Naive thymus-derived CD4-positive, alpha-beta T cell (primary cell): Measurements from ENCODE around the gene CALN1. TPM values are rescaled to one million over a fixed set of nuclear protein-coding genes. Genes with fewer than 3 reads are reported as not detected.

Source experiments
- ATAC-seq: fragments of 150-1000 bp; cut with Tn5 transposase; 2 replicates; pipeline ENCODE4 v1.10.0; 2021; ENCODE audit warnings: mild to moderate bottlenecking, moderate library complexity
- CTCF ChIA-PET: fragments of 350-600 bp; sonication (Branson Sonifier 250); formaldehyde crosslinking; loops from one replicate; lab custom pipeline; 2021; ENCODE audit warnings: antibody characterized with exemption; lab: Charles Lee
- POLR2A ChIA-PET: fragments of 350-600 bp; sonication (Branson Sonifier 250); formaldehyde crosslinking; loops from one replicate; lab custom pipeline; 2021; ENCODE audit warnings: antibody characterized with exemption, inconsistent platforms; lab: Charles Lee
- DNase-seq, 9 donors: peaks; one replicate each; pipeline versions ENCODE4 v3.0.0 to v3.0.0-alpha.2; 2020 to 2022; ENCODE audit warnings: mixed read lengths in 1 of 9
- H3K27ac ChIP-seq: one replicate; pipeline ENCODE4 v1.7.0; 2013; ENCODE audit warnings: mild to moderate bottlenecking, low read depth, low read length, moderate library complexity
- H3K27me3 ChIP-seq, 2 donors: one replicate each; pipeline ENCODE4 v1.7.0; 2013; ENCODE audit warnings: low read length in 2 of 2, mild to moderate bottlenecking in 2 of 2, moderate library complexity in 2 of 2; ENCODE audit not compliant: control insufficient read depth in 2 of 2, insufficient read depth in 2 of 2
- H3K36me3 ChIP-seq, 3 experiments: 1 replicate in 2 of 3; 2 replicates in 1 of 3; pipeline ENCODE4 v1.7.0; 2013; ENCODE audit warnings: low read length in 3 of 3, mild to moderate bottlenecking in 3 of 3, moderate library complexity in 1 of 3; ENCODE audit not compliant: insufficient read depth in 3 of 3, control insufficient read depth in 2 of 3
- H3K4me1 ChIP-seq, 2 donors: one replicate each; pipeline ENCODE4 v1.7.0; 2013; ENCODE audit warnings: low read length in 2 of 2, mild to moderate bottlenecking in 2 of 2, moderate library complexity in 1 of 2; ENCODE audit not compliant: control insufficient read depth in 2 of 2, insufficient read depth in 2 of 2
- H3K4me3 ChIP-seq: 2 replicates; pipeline ENCODE4 v1.7.0; 2013; ENCODE audit warnings: mild to moderate bottlenecking, low read length
- H3K9me3 ChIP-seq, 3 experiments: 1 replicate in 2 of 3; 2 replicates in 1 of 3; pipeline ENCODE4 v1.7.0; 2013; ENCODE audit warnings: low read length in 3 of 3; ENCODE audit not compliant: control insufficient read depth in 2 of 3
- H3K27ac Mint-ChIP-seq, 9 donors: one replicate each; pipeline ENCODE4 v1.8.0; 2020 to 2022; ENCODE audit warnings: mixed read lengths in 9 of 9, mild to moderate bottlenecking in 8 of 9, moderate library complexity in 5 of 9, inconsistent platforms in 2 of 9
- H3K27me3 Mint-ChIP-seq, 5 donors: one replicate each; pipeline ENCODE4 v1.8.0; 2021 to 2022; ENCODE audit warnings: mixed read lengths in 5 of 5, mild to moderate bottlenecking in 1 of 5
- H3K36me3 Mint-ChIP-seq, 5 donors: one replicate each; pipeline ENCODE4 v1.8.0; 2020 to 2022; ENCODE audit warnings: mixed read lengths in 5 of 5, mild to moderate bottlenecking in 3 of 5, inconsistent platforms in 1 of 5
- H3K4me1 Mint-ChIP-seq, 7 donors: one replicate each; pipeline ENCODE4 v1.8.0; 2020 to 2022; ENCODE audit warnings: mixed read lengths in 7 of 7, mild to moderate bottlenecking in 3 of 7, inconsistent platforms in 1 of 7
- H3K4me3 Mint-ChIP-seq, 10 donors: one replicate each; pipeline ENCODE4 v1.8.0; 2020 to 2022; ENCODE audit warnings: mild to moderate bottlenecking in 10 of 10, mixed read lengths in 10 of 10, moderate library complexity in 6 of 10, inconsistent platforms in 2 of 10
- H3K9me3 Mint-ChIP-seq, 11 donors: one replicate each; pipeline ENCODE4 v1.8.0; 2020 to 2022; ENCODE audit warnings: mixed read lengths in 11 of 11, mild to moderate bottlenecking in 4 of 11, inconsistent platforms in 1 of 11, moderate library complexity in 1 of 11
- intact Hi-C, 2 donors: fragments of 100-400 bp; cut with micrococcal nuclease; formaldehyde crosslinking; loops; one replicate each; pipeline ENCODE4 v1.15.1; 2023
- polyA plus RNA-seq, 2 donors: library from polyadenylated mRNA; unstranded; fragments of 300-500 nt; fragmentation: Illumina TruSeq; gene quantifications; one replicate each; pipeline ENCODE4 v1.2.3, GENCODE V29; 2021
- total RNA-seq, 6 experiments: library from RNA in 5 of 6; stranded (reverse) in 5 of 6; gene quantifications; 1 replicate in 5 of 6; 2 replicates in 1 of 6; pipeline ENCODE4 v1.2.3 and lab custom pipeline; 2021 to 2026

Gene CALN1
- total and polyA plus RNA-seq, 7 experiments from 2014 or later: 0.03 to 0.17 TPM; not detected in 5

DNA sequence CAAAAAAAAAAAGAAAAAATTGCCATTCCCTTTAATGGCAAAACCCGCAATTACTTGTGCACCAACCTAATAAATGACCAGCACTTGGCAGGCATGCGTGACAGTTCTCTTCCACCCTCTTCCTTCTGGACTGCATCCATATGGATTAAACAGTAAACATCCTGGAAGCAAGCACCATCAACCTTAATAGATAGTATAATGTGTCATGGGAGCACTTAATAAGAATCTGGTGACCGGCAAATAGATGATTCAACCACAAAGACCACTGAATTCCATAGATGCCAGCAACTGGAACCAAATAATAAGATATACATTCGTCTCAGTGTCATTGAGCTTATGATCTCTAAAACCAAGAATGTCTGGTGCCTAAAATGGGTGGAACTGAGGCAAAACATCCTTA, 610.2 kb downstream of the CALN1 start:
- intact Hi-C loops: no loop called here

DNA sequence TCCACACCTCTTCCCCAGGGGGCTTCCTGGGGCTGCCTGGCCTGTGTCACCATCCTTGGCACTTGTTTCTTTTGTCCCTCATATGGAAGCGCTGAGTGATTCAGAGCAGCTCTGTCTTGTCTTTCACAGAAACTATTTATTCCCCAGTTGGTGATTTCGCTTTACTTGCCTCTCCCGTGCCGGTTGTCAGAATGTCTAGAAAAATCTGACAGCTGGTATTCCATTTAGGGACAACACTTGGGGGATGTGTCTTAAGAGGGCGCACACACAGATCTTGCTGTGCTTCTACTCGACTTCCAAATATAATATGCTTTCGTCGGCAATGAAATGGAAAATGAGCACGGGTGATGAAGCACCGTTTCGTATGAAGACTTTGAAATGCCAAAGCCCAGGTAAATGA, 611.8 kb downstream of the CALN1 start:
- CTCF ChIA-PET: no interaction called here
- no peak for DNase-seq

More for the DNA sequence above, 610.2 kb downstream of the CALN1 start:
- Mint-ChIP-seq H3K27me3 (no peaks in the 10 kb centered on the region), H3K36me3 (no peaks in the 10 kb centered on the region), H3K4me3 (no peak overlapping the region), H3K4me1 (peaks cover 0 to 2% (median 0%) of the 10 kb centered on the region in 7 donors), H3K27ac (no peak overlapping the region), H3K9me3 (peaks cover 5 to 35% (median 13%) of the 10 kb centered on the region in 11 donors)
- no peaks in the 10 kb centered on the region for H3K36me3 ChIP-seq
- H3K9me3 ChIP-seq: peaks cover 0 to 5% (median 4%) of the 10 kb centered on the region in 3 experiments
- ChIA-PET CTCF (no interaction called here), POLR2A (no interaction called here)
- DNase-seq (no peak), ATAC-seq (no peak)
- no peak overlapping the region for H3K27ac ChIP-seq
- H3K4me1 ChIP-seq: no peaks in the 10 kb centered on the region
- H3K27me3 ChIP-seq: no peaks in the 10 kb centered on the region
- no peak overlapping the region for H3K4me3 ChIP-seq

DNA sequence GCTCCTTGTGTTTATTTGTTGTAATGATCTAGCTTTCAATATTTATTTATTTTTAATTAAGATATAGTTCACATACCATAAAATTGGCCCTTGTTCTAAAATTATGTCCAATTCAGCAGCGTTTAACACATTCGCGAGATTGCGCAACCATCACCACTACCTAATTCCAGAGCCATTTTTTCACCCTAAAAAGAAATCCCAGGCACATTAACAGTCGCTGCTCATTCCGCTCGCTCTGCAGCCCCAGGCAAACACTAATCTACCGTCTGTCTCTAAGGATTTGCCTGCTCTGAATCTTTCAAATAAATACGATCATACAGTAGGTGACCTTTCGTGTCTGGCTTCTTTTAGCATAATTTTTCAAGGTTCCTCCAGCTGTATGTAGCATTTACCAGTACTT, 616.7 kb downstream of the CALN1 start:
- Mint-ChIP-seq H3K4me3 (no peak overlapping the region), H3K36me3 (no peaks in the 10 kb centered on the region), H3K27me3 (no peaks in the 10 kb centered on the region), H3K9me3 (peaks cover 0 to 30% (median 9%) of the 10 kb centered on the region in 11 donors), H3K27ac (no peak overlapping the region), H3K4me1 (no peaks in the 10 kb centered on the region)
- H3K4me3 ChIP-seq: no peak overlapping the region
- no peaks in the 10 kb centered on the region for H3K27me3 ChIP-seq
- POLR2A ChIA-PET: no interaction called here
- no peak overlapping the region for H3K27ac ChIP-seq
- intact Hi-C loops: no loop called here
- no peaks in the 10 kb centered on the region for H3K4me1 ChIP-seq
- H3K36me3 ChIP-seq: no peaks in the 10 kb centered on the region
- H3K9me3 ChIP-seq: no peaks in the 10 kb centered on the region
- CTCF ChIA-PET: no interaction called here
- ATAC-seq (no peak), DNase-seq (no peak)

More for the DNA sequence above, 611.8 kb downstream of the CALN1 start:
- no peaks in the 10 kb centered on the region for H3K36me3 Mint-ChIP-seq
- Histone ChIP-seq H3K27ac (no peak overlapping the region), H3K4me3 (no peak overlapping the region), H3K4me1 (no peaks in the 10 kb centered on the region), H3K9me3 (no peaks in the 10 kb centered on the region), H3K36me3 (no peaks in the 10 kb centered on the region), H3K27me3 (no peaks in the 10 kb centered on the region)
- no peak for ATAC-seq
- peaks cover 0 to 2% (median 0%) of the 10 kb centered on the region in 7 donors for H3K4me1 Mint-ChIP-seq
- intact Hi-C loops: no loop called here
- no peak overlapping the region for H3K4me3 Mint-ChIP-seq
- H3K27ac Mint-ChIP-seq: no peak overlapping the region
- POLR2A ChIA-PET: no interaction called here
- no peaks in the 10 kb centered on the region for H3K27me3 Mint-ChIP-seq
- peaks cover 0 to 28% (median 4%) of the 10 kb centered on the region in 11 donors for H3K9me3 Mint-ChIP-seq

DNA sequence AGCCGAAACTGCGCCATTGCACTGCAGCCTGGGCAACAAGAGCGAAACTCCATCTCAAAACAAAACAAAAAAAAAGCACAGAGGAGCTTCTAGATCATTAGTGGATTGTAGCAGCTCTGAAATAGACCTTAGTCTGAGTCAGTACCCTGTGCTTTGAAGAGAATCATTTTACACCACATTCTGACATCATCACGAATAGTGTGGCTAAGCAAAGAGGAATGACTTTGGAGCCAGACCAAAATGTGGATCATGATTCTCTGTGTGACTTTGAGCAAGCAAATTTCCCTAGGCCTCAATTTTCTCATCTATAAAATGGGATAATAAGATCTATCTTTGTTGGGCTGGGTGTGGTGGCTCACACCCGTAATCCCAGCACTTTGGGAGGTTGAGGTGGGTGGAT, 618.9 kb downstream of the CALN1 start:
- no peak overlapping the region for H3K4me3 Mint-ChIP-seq
- DNase-seq (no peak), ATAC-seq (no peak)
- H3K36me3 ChIP-seq: no peaks in the 10 kb centered on the region
- ChIA-PET CTCF (no interaction called here), POLR2A (no interaction called here)
- no peak overlapping the region for H3K27ac Mint-ChIP-seq
- H3K9me3 ChIP-seq: peaks cover 0 to 3% (median 0%) of the 10 kb centered on the region in 3 experiments
- H3K36me3 Mint-ChIP-seq: no peaks in the 10 kb centered on the region
- no peaks in the 10 kb centered on the region for H3K4me1 ChIP-seq
- intact Hi-C loops: no loop called here
- no peak overlapping the region for H3K27ac ChIP-seq
- H3K4me1 Mint-ChIP-seq: no peaks in the 10 kb centered on the region
- no peak overlapping the region for H3K4me3 ChIP-seq
- H3K27me3 ChIP-seq: no peaks in the 10 kb centered on the region
- H3K9me3 Mint-ChIP-seq: peaks cover 0 to 37% (median 12%) of the 10 kb centered on the region in 11 donors
- no peaks in the 10 kb centered on the region for H3K27me3 Mint-ChIP-seq

DNA sequence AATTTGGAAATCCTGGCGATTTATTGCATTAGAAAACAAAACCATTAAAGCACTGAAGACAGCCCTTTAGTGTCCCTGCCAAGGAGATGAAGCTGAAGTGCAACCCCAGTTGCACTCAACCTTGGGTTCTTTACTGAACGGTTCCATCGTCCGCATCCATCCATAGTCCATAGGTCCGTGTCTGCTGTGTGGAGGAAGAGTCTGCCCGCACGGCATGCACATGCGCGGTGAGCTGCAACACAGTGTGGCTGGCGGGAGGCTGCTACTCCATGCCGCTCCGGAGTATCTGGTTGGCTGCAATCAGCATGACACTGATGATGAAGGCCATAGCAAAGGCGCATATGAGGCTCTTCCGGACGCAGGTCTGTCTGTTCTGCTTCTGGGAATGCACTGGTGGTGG, 624.6 kb downstream of the CALN1 start:
- H3K36me3 Mint-ChIP-seq: peaks cover 0 to 6% (median 0%) of the 10 kb centered on the region in 5 donors
- Histone ChIP-seq H3K4me3 (no peak overlapping the region), H3K27ac (no peak overlapping the region), H3K4me1 (no peaks in the 10 kb centered on the region), H3K27me3 (no peaks in the 10 kb centered on the region), H3K36me3 (no peaks in the 10 kb centered on the region), H3K9me3 (peaks cover 0 to 13% (median 0%) of the 10 kb centered on the region in 3 experiments)
- no peak overlapping the region for H3K4me3 Mint-ChIP-seq
- H3K4me1 Mint-ChIP-seq: no peaks in the 10 kb centered on the region
- H3K27ac Mint-ChIP-seq: no peak overlapping the region
- peaks cover 0 to 56% (median 22%) of the 10 kb centered on the region in 11 donors for H3K9me3 Mint-ChIP-seq
- no peak for DNase-seq
- ATAC-seq: no peak
- intact Hi-C loops: no loop called here
- POLR2A ChIA-PET: no interaction called here
- CTCF ChIA-PET: no interaction called here
- H3K27me3 Mint-ChIP-seq: no peaks in the 10 kb centered on the region

DNA sequence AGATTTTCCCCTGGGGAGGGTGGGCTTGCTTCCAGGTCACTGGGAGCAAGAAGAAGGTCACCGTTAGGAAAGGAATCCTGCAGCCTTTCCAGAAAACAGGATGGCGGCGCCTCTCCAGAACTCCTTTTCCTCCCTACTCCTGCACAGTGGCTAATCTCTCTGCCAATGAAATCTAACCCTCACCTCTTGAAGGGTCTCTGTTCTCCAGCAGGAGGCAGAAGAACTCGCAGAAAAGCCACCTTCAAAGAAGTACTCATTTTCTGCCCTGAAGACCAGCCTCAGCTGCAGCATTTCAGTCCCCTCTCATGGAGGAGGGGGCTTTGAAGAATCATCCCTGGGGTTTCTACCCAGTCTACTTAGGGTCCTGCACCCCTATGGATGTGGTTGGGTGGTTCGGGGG, 626.9 kb downstream of the CALN1 start:
- Mint-ChIP-seq H3K27me3 (no peaks in the 10 kb centered on the region), H3K36me3 (peaks cover 0 to 6% (median 0%) of the 10 kb centered on the region in 5 donors), H3K4me1 (no peaks in the 10 kb centered on the region), H3K27ac (no peak overlapping the region), H3K9me3 (peaks cover 0 to 36% (median 16%) of the 10 kb centered on the region in 11 donors), H3K4me3 (no peak overlapping the region)
- H3K36me3 ChIP-seq: no peaks in the 10 kb centered on the region
- H3K27ac ChIP-seq: no peak overlapping the region
- POLR2A ChIA-PET: no interaction called here
- intact Hi-C loops: no loop called here
- DNase-seq (no peak), ATAC-seq (no peak)
- CTCF ChIA-PET: no interaction called here
- H3K4me3 ChIP-seq: no peak overlapping the region
- H3K4me1 ChIP-seq: no peaks in the 10 kb centered on the region
- H3K9me3 ChIP-seq: peaks cover 0 to 13% (median 0%) of the 10 kb centered on the region in 3 experiments
- H3K27me3 ChIP-seq: no peaks in the 10 kb centered on the region

DNA sequence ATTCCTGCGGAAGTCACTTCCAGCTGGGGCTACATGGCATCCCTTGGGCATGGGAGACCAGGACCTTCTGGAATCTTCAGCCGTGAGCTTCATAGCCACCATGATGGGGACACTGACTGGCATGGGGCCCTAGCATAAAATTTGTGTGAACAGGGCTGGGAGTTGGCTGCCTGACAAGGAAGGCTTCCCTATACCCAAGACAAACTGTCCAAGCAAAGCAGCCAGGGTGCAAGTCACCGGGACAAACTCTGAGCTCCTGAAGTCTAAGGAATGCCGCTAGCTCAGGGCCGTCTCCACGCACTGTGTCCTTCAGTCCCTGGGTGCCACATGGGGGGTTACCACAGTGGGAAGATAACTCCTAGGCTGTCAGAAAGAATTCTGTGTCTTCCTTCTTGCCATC, 627.4 kb downstream of the CALN1 start:
- ChIA-PET CTCF (no interaction called here), POLR2A (no interaction called here)
- H3K4me1 Mint-ChIP-seq: no peaks in the 10 kb centered on the region
- Histone ChIP-seq H3K9me3 (peaks cover 0 to 13% (median 0%) of the 10 kb centered on the region in 3 experiments), H3K27ac (no peak overlapping the region), H3K4me3 (no peak overlapping the region), H3K36me3 (no peaks in the 10 kb centered on the region), H3K4me1 (no peaks in the 10 kb centered on the region), H3K27me3 (no peaks in the 10 kb centered on the region)
- H3K9me3 Mint-ChIP-seq: peaks cover 0 to 32% (median 15%) of the 10 kb centered on the region in 11 donors
- H3K27me3 Mint-ChIP-seq: no peaks in the 10 kb centered on the region
- peaks cover 0 to 6% (median 0%) of the 10 kb centered on the region in 5 donors for H3K36me3 Mint-ChIP-seq
- H3K4me3 Mint-ChIP-seq: no peak overlapping the region
- DNase-seq (no peak), ATAC-seq (no peak)
- intact Hi-C loops: no loop called here
- H3K27ac Mint-ChIP-seq: no peak overlapping the region
